Non-pigmented ciliary epithelial cell (primary cell): Measurements from ENCODE around the gene FEM1A.
"Not testable (repeated sequence)": the region's sequence is repeated elsewhere in the genome, so short reads cannot be mapped to it uniquely, and the experiment has no call there.

Source experiments
- DNase-seq: peaks from one replicate; pipeline ENCODE4 v3.0.0-alpha.2; 2010; ENCODE audit warnings: low read depth

FEM1A gene

GRCh38 chr19:4791183-4792018, at the start of gene FEM1A:
Gene FEM1A, plus strand, starts transcription at chr19:4791734. Its CDS starts 121 bp downstream, at chr19:4791855.
- DNase-seq: peak; percentile 100

- DNase-seq: no peak
Measured at GRCh38 chr19:4742723-4743646, 48.5 kb upstream of the FEM1A start.

GRCh38 chr19:4744451-4745174, 46.9 kb upstream of the FEM1A start:
- peak; percentile 86 for DNase-seq

GRCh38 chr19:4745175-4745574, 46.4 kb upstream of the FEM1A start:
- DNase-seq: not testable (repeated sequence)

GRCh38 chr19:4745986-4746385, 45.5 kb upstream of the FEM1A start:
- no peak for DNase-seq

GRCh38 chr19:4748185-4748584, 43.3 kb upstream of the FEM1A start:
- DNase-seq: no peak

- no peak for DNase-seq
Measured at GRCh38 chr19:4748589-4748988, 42.9 kb upstream of the FEM1A start.

GRCh38 chr19:4749870-4750590, 41.5 kb upstream of the FEM1A start:
- no peak for DNase-seq

- DNase-seq: no peak
Measured at GRCh38 chr19:4754248-4754647, 37.3 kb upstream of the FEM1A start.

- no peak for DNase-seq
Measured at GRCh38 chr19:4755459-4755858, 36.1 kb upstream of the FEM1A start.

- no peak for DNase-seq
Measured at GRCh38 chr19:4758082-4758481, 33.5 kb upstream of the FEM1A start.

GRCh38 chr19:4758659-4759058, 32.9 kb upstream of the FEM1A start:
- no peak for DNase-seq

- DNase-seq: peak; percentile 44
Measured at GRCh38 chr19:4759388-4760284, 31.9 kb upstream of the FEM1A start.

GRCh38 chr19:4760285-4760650, 31.3 kb upstream of the FEM1A start:
- no peak for DNase-seq

GRCh38 chr19:4763021-4763420, 28.5 kb upstream of the FEM1A start:
- DNase-seq: no peak

GRCh38 chr19:4764393-4764660, 27.2 kb upstream of the FEM1A start:
- no peak for DNase-seq

GRCh38 chr19:4768934-4769777, 22.4 kb upstream of the FEM1A start:
- peak; percentile 42 for DNase-seq

GRCh38 chr19:4772566-4772965, 19.0 kb upstream of the FEM1A start:
- no peak for DNase-seq

GRCh38 chr19:4773047-4773640, 18.4 kb upstream of the FEM1A start:
- no peak for DNase-seq

- DNase-seq: no peak
Measured at GRCh38 chr19:4774136-4774535, 17.4 kb upstream of the FEM1A start.
